Neural progenitor cell (in vitro differentiated cells): ENCODE measurements around the gene POLR1C. TPM values are rescaled to one million over a fixed set of nuclear protein-coding genes. Genes with fewer than 3 reads are reported as not detected.

Experiments
- DNase-seq: peaks from one replicate; pipeline ENCODE4 v3.0.0-alpha.2; 2016; ENCODE audit warnings: low spot score
- H2AFZ ChIP-seq: fragments of 200-600 bp; sonication (generic); replicated peaks from 2 replicates; pipeline ENCODE4 v1.6.1; 2016; ENCODE audit warnings: antibody characterized with exemption
- H3F3A ChIP-seq: fragments of 200-600 bp; sonication (generic); 2 replicates; pipeline ENCODE4 v1.6.1; 2016; ENCODE audit warnings: antibody characterized with exemption, low read depth
- H3K27ac ChIP-seq: fragments of 200-600 bp; sonication (generic); 2 replicates; pipeline ENCODE4 v1.5.1; 2016; ENCODE audit warnings: mild to moderate bottlenecking
- H3K27me3 ChIP-seq: fragments of 200-600 bp; sonication (generic); 2 replicates; pipeline ENCODE4 v1.6.1; 2016; ENCODE audit warnings: mild to moderate bottlenecking, moderate library complexity
- H3K36me3 ChIP-seq: fragments of 200-600 bp; sonication (generic); 2 replicates; pipeline ENCODE4 v1.5.1; 2016
- H3K4me1 ChIP-seq: fragments of 200-600 bp; sonication (generic); 2 replicates; pipeline ENCODE4 v1.6.1; 2016; ENCODE audit warnings: mixed run types
- H3K4me2 ChIP-seq: fragments of 200-600 bp; sonication (generic); 2 replicates; pipeline ENCODE4 v1.6.1; 2016
- H3K4me3 ChIP-seq: fragments of 200-600 bp; sonication (generic); 2 replicates; pipeline ENCODE4 v1.5.1; 2016
- H3K79me2 ChIP-seq: fragments of 200-600 bp; sonication (generic); 2 replicates; pipeline ENCODE4 v1.6.1; 2016; ENCODE audit warnings: low read depth
- H3K9ac ChIP-seq: fragments of 200-600 bp; sonication (generic); 2 replicates; pipeline ENCODE4 v1.6.1; 2016
- H3K9me3 ChIP-seq: fragments of 200-600 bp; sonication (generic); 2 replicates; pipeline ENCODE4 v1.5.1; 2016; ENCODE audit warnings: low read depth
- H4K20me1 ChIP-seq: fragments of 200-600 bp; sonication (generic); 2 replicates; pipeline ENCODE4 v1.6.1; 2016; ENCODE audit warnings: low read depth
- H3K27ac Mint-ChIP-seq: 3 replicates; pipeline ENCODE4 v1.8.0; 2021; ENCODE audit warnings: mixed read lengths
- H3K27me3 Mint-ChIP-seq: 2 replicates; pipeline ENCODE4 v1.8.0; 2022; ENCODE audit warnings: low read depth, mild to moderate bottlenecking, inconsistent platforms, moderate library complexity, mixed read lengths; ENCODE audit not compliant: insufficient read depth
- H3K36me3 Mint-ChIP-seq: 3 replicates; pipeline ENCODE4 v1.8.0; 2021; ENCODE audit warnings: mixed read lengths
- H3K4me1 Mint-ChIP-seq: 3 replicates; pipeline ENCODE4 v1.8.0; 2021; ENCODE audit warnings: mixed read lengths
- H3K4me3 Mint-ChIP-seq: 3 replicates; pipeline ENCODE4 v1.8.0; 2021; ENCODE audit warnings: mild to moderate bottlenecking, moderate library complexity, mixed read lengths
- H3K9me3 Mint-ChIP-seq: 3 replicates; pipeline ENCODE4 v1.8.0; 2020; ENCODE audit warnings: mixed read lengths
- EZH2 ChIP-seq: fragments of 200-600 bp; sonication (generic); IDR thresholded peaks from 2 replicates; pipeline ENCODE4 v1.6.1; 2017; ENCODE audit warnings: antibody characterized with exemption, mild to moderate bottlenecking, moderate library complexity
- EZH2phosphoT487 ChIP-seq: fragments of 200-600 bp; sonication (generic); IDR thresholded peaks from 2 replicates; pipeline ENCODE4 v1.6.1; 2017; ENCODE audit warnings: antibody characterized with exemption
- total RNA-seq: library from RNA; depleted of rRNA; stranded (reverse); fragments of >200 nt; gene quantifications from 2 replicates; pipeline ENCODE4 v1.2.3, GENCODE V29; 2015; ENCODE audit warnings: low replicate concordance
- TF ChIP-seq, protein P1 (sequence below): fragments of 200-600 bp; sonication (generic); IDR thresholded peaks from 2 replicates; pipeline ENCODE4 v1.5.1; 2017; ENCODE audit warnings: antibody characterized with exemption, mild to moderate bottlenecking

Gene POLR1C
- total RNA-seq, 1 donor from 2014 or later: 24.4 TPM

DNA sequence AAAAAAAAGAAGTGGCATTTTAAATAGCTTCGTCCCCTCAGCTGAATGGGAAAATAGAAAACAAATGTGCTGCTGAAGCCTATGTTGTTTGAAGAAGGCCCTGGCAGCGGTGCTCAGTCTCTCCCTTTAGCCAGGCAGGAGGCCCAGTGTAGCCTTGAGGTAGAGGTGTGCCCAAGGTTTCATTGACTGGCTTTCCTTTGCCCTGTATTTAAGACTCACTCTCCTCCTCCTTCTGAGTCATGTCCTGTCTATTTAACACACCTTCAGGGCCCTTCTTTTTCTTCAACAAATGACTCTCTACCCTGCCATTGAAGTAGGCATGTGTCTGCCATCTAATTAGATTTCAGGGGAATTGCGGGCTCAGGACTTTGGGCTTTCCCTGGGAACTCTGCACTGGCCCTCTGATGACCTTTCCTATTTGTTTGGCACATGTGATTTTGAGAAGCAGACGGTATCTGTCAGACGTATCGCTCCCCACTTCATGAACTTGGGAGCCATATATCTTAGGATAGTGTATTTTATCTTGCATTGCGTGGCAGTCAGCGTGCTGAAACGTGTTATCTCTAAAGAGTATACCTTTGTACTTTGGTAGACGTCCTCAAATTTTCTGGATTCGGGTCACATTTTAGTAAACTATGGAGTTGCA, 35.2 kb upstream of the POLR1C start:
- Histone ChIP-seq H3K4me1 (peaks cover 14% of the 10 kb centered on the region), H3K9me3 (no peaks in the 10 kb centered on the region), H3K79me2 (peaks cover 39% of the 10 kb centered on the region), H3K4me2 (no peak overlapping the region), H3F3A (no peaks in the 10 kb centered on the region), H3K9ac (no peak overlapping the region), H3K4me3 (no peak overlapping the region), H3K36me3 (no peaks in the 10 kb centered on the region), H3K27me3 (no peaks in the 10 kb centered on the region), H2AFZ (no peak overlapping the region), H4K20me1 (peaks cover 60% of the 10 kb centered on the region), H3K27ac (no peak overlapping the region)
- DNase-seq: no peak
- Mint-ChIP-seq H3K27me3 (no peaks in the 10 kb centered on the region), H3K36me3 (peaks cover 10% of the 10 kb centered on the region), H3K27ac (no peak overlapping the region), H3K4me3 (no peak overlapping the region), H3K9me3 (no peaks in the 10 kb centered on the region), H3K4me1 (peaks cover 32% of the 10 kb centered on the region)
- TF ChIP-seq, protein P1, sequence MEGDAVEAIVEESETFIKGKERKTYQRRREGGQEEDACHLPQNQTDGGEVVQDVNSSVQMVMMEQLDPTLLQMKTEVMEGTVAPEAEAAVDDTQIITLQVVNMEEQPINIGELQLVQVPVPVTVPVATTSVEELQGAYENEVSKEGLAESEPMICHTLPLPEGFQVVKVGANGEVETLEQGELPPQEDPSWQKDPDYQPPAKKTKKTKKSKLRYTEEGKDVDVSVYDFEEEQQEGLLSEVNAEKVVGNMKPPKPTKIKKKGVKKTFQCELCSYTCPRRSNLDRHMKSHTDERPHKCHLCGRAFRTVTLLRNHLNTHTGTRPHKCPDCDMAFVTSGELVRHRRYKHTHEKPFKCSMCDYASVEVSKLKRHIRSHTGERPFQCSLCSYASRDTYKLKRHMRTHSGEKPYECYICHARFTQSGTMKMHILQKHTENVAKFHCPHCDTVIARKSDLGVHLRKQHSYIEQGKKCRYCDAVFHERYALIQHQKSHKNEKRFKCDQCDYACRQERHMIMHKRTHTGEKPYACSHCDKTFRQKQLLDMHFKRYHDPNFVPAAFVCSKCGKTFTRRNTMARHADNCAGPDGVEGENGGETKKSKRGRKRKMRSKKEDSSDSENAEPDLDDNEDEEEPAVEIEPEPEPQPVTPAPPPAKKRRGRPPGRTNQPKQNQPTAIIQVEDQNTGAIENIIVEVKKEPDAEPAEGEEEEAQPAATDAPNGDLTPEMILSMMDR: no peak
- TF ChIP-seq EZH2phosphoT487: no peak
- no peak for TF ChIP-seq EZH2

GRCh38 chr6:43488667-43489276, 28.1 kb upstream of the POLR1C start:
- H3K27ac Mint-ChIP-seq: peak overlapping the region; percentile 25
- DNase-seq: no peak
- Histone ChIP-seq H3K4me2 (peak overlapping the region; percentile 5), H3K27me3 (no peaks in the 10 kb centered on the region), H3K4me1 (peaks cover 12% of the 10 kb centered on the region), H3K4me3 (no peak overlapping the region), H4K20me1 (peaks cover 16% of the 10 kb centered on the region), H3K9ac (peak overlapping the region; percentile 17), H3F3A (no peaks in the 10 kb centered on the region), H3K27ac (no peak overlapping the region), H3K9me3 (no peaks in the 10 kb centered on the region), H3K79me2 (no peaks in the 10 kb centered on the region), H3K36me3 (no peaks in the 10 kb centered on the region), H2AFZ (no peak overlapping the region)
- no peak overlapping the region for H3K4me3 Mint-ChIP-seq
- H3K27me3 Mint-ChIP-seq: no peaks in the 10 kb centered on the region
- peaks cover 10% of the 10 kb centered on the region for H3K4me1 Mint-ChIP-seq
- TF ChIP-seq EZH2phosphoT487: no peak
- TF ChIP-seq, protein P1: no peak
- TF ChIP-seq EZH2: no peak
- H3K36me3 Mint-ChIP-seq: peaks cover 9% of the 10 kb centered on the region
- H3K9me3 Mint-ChIP-seq: no peaks in the 10 kb centered on the region

DNA sequence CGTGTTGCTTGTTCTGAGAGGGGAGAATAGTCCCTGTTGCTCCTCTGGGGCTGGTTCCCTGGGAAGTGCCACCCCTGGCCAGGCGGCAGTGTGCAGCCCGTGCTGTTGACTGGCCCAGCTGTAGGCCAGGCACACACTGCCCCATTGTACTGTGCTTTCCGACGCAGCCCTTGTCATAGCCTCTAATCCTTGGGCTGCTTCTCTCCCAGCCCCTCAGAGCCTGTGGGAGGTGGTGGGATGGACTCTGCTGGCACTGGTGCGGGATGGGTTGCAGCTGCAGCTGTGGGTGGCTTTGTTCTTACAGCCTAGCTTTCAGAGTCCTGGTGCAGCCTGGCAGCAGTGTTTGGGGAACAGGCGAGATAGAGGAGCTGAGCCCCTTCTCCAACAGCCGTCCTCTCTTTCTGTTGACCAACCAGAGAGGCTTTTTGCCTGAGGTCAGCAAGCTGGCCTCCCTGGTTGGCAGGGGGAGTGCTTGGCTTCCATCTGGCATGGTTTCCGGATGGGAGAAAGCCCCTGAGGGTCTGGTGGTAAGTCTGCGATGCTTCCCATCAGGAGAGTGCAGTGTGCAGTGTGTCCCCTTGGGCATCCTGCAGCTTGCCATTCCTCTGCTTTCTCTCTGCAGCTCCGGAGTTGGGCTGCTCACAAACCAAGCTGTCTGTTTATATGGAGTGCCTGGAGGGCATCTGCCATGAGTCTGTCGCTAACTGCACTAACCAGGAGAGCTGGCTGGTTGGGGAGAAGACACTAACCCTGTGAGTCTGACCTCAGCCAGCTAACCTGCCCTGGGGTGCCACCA, 27.4 kb upstream of the POLR1C start:
- no peak overlapping the region for H3K4me3 ChIP-seq
- H3K4me2 ChIP-seq: peak overlapping the region; percentile 5
- H3K27ac ChIP-seq: no peak overlapping the region
- H3K27me3 ChIP-seq: no peaks in the 10 kb centered on the region
- peaks cover 15% of the 10 kb centered on the region for H4K20me1 ChIP-seq
- no peaks in the 10 kb centered on the region for H3K79me2 ChIP-seq
- H3K27me3 Mint-ChIP-seq: peaks cover 2% of the 10 kb centered on the region
- TF ChIP-seq EZH2: no peak
- no peak for TF ChIP-seq EZH2phosphoT487
- TF ChIP-seq, protein P1: no peak
- H3K4me1 ChIP-seq: peaks cover 12% of the 10 kb centered on the region
- no peak overlapping the region for H2AFZ ChIP-seq
- peaks cover 10% of the 10 kb centered on the region for H3K4me1 Mint-ChIP-seq
- peaks cover 9% of the 10 kb centered on the region for H3K36me3 Mint-ChIP-seq
- no peaks in the 10 kb centered on the region for H3K9me3 ChIP-seq
- H3K9ac ChIP-seq: peak overlapping the region; percentile 17
- no peaks in the 10 kb centered on the region for H3K36me3 ChIP-seq
- no peak overlapping the region for H3K27ac Mint-ChIP-seq
- H3K4me3 Mint-ChIP-seq: no peak overlapping the region
- DNase-seq: peak; percentile 61
- H3K9me3 Mint-ChIP-seq: no peaks in the 10 kb centered on the region
- no peaks in the 10 kb centered on the region for H3F3A ChIP-seq
